Mononuclear cell (primary cell): ENCODE measurements around the gene NUTM2G. TPM values are rescaled to one million over a fixed set of nuclear protein-coding genes. Genes with fewer than 3 reads are reported as not detected.

Source experiments
- total RNA-seq: library from RNA; depleted of rRNA; stranded (reverse); fragments of >200 nt; gene quantifications from one replicate; pipeline ENCODE4 v1.2.3, GENCODE V29; 2012

NUTM2G gene
- total RNA-seq, 1 donor: not detected

Other genes with a start within 250 kb of the NUTM2G start
- gene ZNF510, start 150.8 kb upstream of the NUTM2G start, total RNA-seq: 15.6 TPM
- gene ZNF782, start 74.3 kb upstream of the NUTM2G start, total RNA-seq: 5.9 TPM
- 0.10 TPM for gene CTSV, start 110.3 kb downstream of the NUTM2G start, total RNA-seq